Measurements from ENCODE around the gene ST3GAL6. TPM values are rescaled to one million over a fixed set of nuclear protein-coding genes. Genes with fewer than 3 reads are reported as not detected.

Gene ST3GAL6
- total and polyA plus RNA-seq, 2 of the 4 experiments (the other 2 are of a cell fraction) = 0.36 to 0.99 TPM

GRCh38 chr3:98772022-98772421 lies 8.9 kb downstream of the ST3GAL6 start:
- ChIA-PET POLR2A (ENCODE audit: unreplicated experiment) (no interaction called here), CTCF (no interaction called here)
- WGBS, 2 experiments (ENCODE audit: extremely low coverage in 2 of 2, insufficient read length in 1 of 2) = 100% methylated on average over 1 of the region's 2 CpGs; no CpG with 5 or more reads in 1 of the 2 experiments
- H3K27ac ChIP-seq (ENCODE audit: insufficient read depth, low read length) = no peak overlapping the region
- intact Hi-C loops (cut with micrococcal nuclease) = no loop called here
- no peaks in the 10 kb centered on the region for H3K27me3 ChIP-seq (ENCODE audit: control insufficient read depth, insufficient read depth, low read length)
- H3K9ac ChIP-seq (ENCODE audit: low read depth, low read length) = no peak overlapping the region
- H3K4me1 ChIP-seq (ENCODE audit: control insufficient read depth, insufficient read depth, low read length) = no peaks in the 10 kb centered on the region
- H4K5ac ChIP-seq (ENCODE audit: low read depth, low read length) = no peak overlapping the region
- H4K91ac ChIP-seq (ENCODE audit: insufficient read depth, low read depth, low read length) = no peak overlapping the region
- no peak overlapping the region for H3K4me2 ChIP-seq (ENCODE audit: low read depth, low read length)
- H3K4ac ChIP-seq (ENCODE audit: low read depth, low read length) = no peak overlapping the region
- BruUV-seq (replicated peaks) = no TSS peak
- dilution Hi-C loops (cut with HindIII; ENCODE audit: low sequenced_read_pairs, unreplicated experiment) = no loop called here
- H2AK5ac ChIP-seq (ENCODE audit: low read depth, low read length) = no peak overlapping the region
- no peak overlapping the region for H3K18ac ChIP-seq (ENCODE audit: low read depth, low read length)
- no peak overlapping the region for H2AFZ ChIP-seq (replicated peaks; ENCODE audit: low read length, poor library complexity)
- H3K14ac ChIP-seq (replicated peaks; ENCODE audit: low read depth, low read length) = no peak overlapping the region
- no peaks in the 10 kb centered on the region for H3K79me1 ChIP-seq (ENCODE audit: low read depth in 1 of 2, low read length in 2 of 2)
- H2BK15ac ChIP-seq (ENCODE audit: low read depth, low read length) = no peak overlapping the region
- in situ Hi-C loops (cut with MboI; ENCODE audit: low sequenced_read_pairs) = no loop called here
- no peak overlapping the region for H3K4me3 ChIP-seq (ENCODE audit: insufficient read depth, low read depth, low read length)
- no peak overlapping the region for H4K8ac ChIP-seq (ENCODE audit: low read depth in 2 of 2, low read length in 2 of 2)
- H3K56ac ChIP-seq (ENCODE audit: extremely low read depth, insufficient read depth, low read length) = no peak overlapping the region
- DNase-seq = no peak
- ATAC-seq (ENCODE audit: low read depth) = no peak
- no peaks in the 10 kb centered on the region for H3K36me3 ChIP-seq (ENCODE audit: control insufficient read depth, insufficient read depth, low read length)
- H3K23ac ChIP-seq (ENCODE audit: low read depth, low read length) = no peak overlapping the region
- H2BK20ac ChIP-seq (ENCODE audit: low read depth, low read length) = no peak overlapping the region
- TF ChIP-seq MAFK (IDR thresholded peaks at IDR 0.05; ENCODE audit: low read depth, low read length) (no peak), CTCF (conservative IDR thresholded peaks at IDR 0.05; ENCODE audit: low read depth, low read length) (no peak), NFE2L2 (IDR thresholded peaks at IDR 0.05; ENCODE audit: low read depth, low read length) (no peak), RCOR1 (IDR thresholded peaks at IDR 0.05; ENCODE audit: insufficient replicate concordance, low read length) (no peak), FOS (IDR thresholded peaks at IDR 0.05; ENCODE audit: low read depth, low read length) (no peak), CHD1 (IDR thresholded peaks at IDR 0.05; ENCODE audit: low read depth, low read length) (no peak), POLR2A (IDR thresholded peaks at IDR 0.05; ENCODE audit: low read depth, low read length) (no peak), BHLHE40 (IDR thresholded peaks at IDR 0.05; ENCODE audit: low read depth, low read length) (no peak), ELK1 (IDR thresholded peaks at IDR 0.05; ENCODE audit: borderline replicate concordance, low read depth, low read length) (no peak), USF2 (IDR thresholded peaks at IDR 0.05; ENCODE audit: low read depth, low read length) (no peak), RAD21 (IDR thresholded peaks at IDR 0.05; ENCODE audit: low read length) (no peak), MAZ (IDR thresholded peaks at IDR 0.05; ENCODE audit: borderline replicate concordance, low read depth, low read length) (no peak), CEBPB (IDR thresholded peaks at IDR 0.05; ENCODE audit: low read depth, low read length) (no peak), MXI1 (IDR thresholded peaks at IDR 0.05; ENCODE audit: borderline replicate concordance, low read depth, low read length) (no peak), RFX5 (IDR thresholded peaks at IDR 0.05; ENCODE audit: low read depth, low read length) (no peak), SMC3 (IDR thresholded peaks at IDR 0.05; ENCODE audit: low read depth, low read length) (no peak)
- no peak overlapping the region for H2BK5ac ChIP-seq (ENCODE audit: low read depth, low read length, poor library complexity, severe bottlenecking)
- H3K9me1 ChIP-seq (ENCODE audit: insufficient read depth, low read length) = 0 out of 2 replicates have a peak, but pooled peaks cover 2% of the 10 kb centered on the region
- no peak overlapping the region for H2BK120ac ChIP-seq (ENCODE audit: low read depth, low read length)
- no peak overlapping the region for H2AK9ac ChIP-seq (replicated peaks; ENCODE audit: low read depth, low read length, poor library complexity)
- H3K9me3 ChIP-seq (ENCODE audit: control insufficient read depth, insufficient read depth, low read length) = no peaks in the 10 kb centered on the region
- H4K20me1 ChIP-seq (ENCODE audit: insufficient read depth, low read length) = no peaks in the 10 kb centered on the region

Data from IMR-90 (cell line).